ENCODE data around the gene UROS. TPM values are rescaled to one million over a fixed set of nuclear protein-coding genes. Genes with fewer than 3 reads are reported as not detected.

UROS gene
- polyA plus RNA-seq, 1 of the 3 experiments (the other 2 are of a cell fraction) = 49.2 TPM

DNA sequence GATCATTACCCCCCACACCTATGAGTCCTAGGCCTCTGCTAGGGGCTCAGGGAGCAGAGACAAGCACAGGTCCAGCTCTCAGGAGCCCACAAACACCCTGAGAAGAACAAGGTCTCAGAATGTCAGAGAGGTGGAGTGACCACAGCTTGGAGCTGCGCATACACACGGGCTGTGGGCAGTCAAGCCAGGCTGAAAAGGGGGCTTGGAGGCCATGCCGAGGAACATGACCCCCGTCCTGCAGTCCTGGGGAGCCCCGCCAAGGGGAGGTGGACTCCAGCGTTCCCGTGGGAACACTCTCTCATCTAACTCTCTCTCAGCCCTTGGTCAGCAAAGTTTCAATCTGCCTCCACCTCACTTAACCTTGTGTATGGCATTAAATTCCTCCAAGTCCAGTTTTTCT lies 39.6 kb downstream of the UROS start:
- Histone ChIP-seq H3K4me1 (ENCODE audit: control insufficient read depth in 1 of 2, insufficient read depth in 2 of 2, low read depth in 1 of 2, low read length in 1 of 2) (no peaks in the 10 kb centered on the region), H3K27me3 (ENCODE audit: insufficient read depth) (no peaks in the 10 kb centered on the region), H3K9me2 (no peaks in the 10 kb centered on the region), H2AFZ (ENCODE audit: low read depth) (no peak overlapping the region), H3F3A (replicated peaks; ENCODE audit: insufficient read depth) (no peaks in the 10 kb centered on the region), H3K4me2 (no peak overlapping the region), H3K9ac (no peak overlapping the region), H3K9me3 (no peaks in the 10 kb centered on the region), H3K27ac (ENCODE audit: low read depth in 2 of 2, low read length in 1 of 2) (no peak overlapping the region), H4K20me1 (ENCODE audit: insufficient read depth) (no peaks in the 10 kb centered on the region), H3K4me3 (ENCODE audit: low read depth in 2 of 2, low read length in 1 of 2) (no peak overlapping the region), H3K36me3 (replicated peaks in 1 of 2; ENCODE audit: control insufficient read depth in 1 of 2, insufficient read depth in 2 of 2, low read length in 1 of 2) (peaks cover 0 to under 1% of the 10 kb centered on the region in 2 experiments), H3K79me2 (ENCODE audit: insufficient read depth) (no peaks in the 10 kb centered on the region)
- no peak for DNase-seq
- CTCF ChIA-PET = no interaction called here
- POLR2A ChIA-PET = no interaction called here
- TF ChIP-seq TEAD4 (IDR thresholded peaks at IDR 0.05; ENCODE audit: borderline replicate concordance, insufficient read depth) (no peak), MEF2A (IDR thresholded peaks at IDR 0.05; ENCODE audit: borderline replicate concordance, low read depth) (no peak), TCF12 (IDR thresholded peaks at IDR 0.05) (no peak), FOSL2 (IDR thresholded peaks at IDR 0.05; ENCODE audit: borderline replicate concordance, low read depth) (no peak), YY1 (IDR thresholded peaks at IDR 0.05; ENCODE audit: low read depth) (no peak), RFX5 (IDR thresholded peaks at IDR 0.05; ENCODE audit: low read length) (no peak), EZH2phosphoT487 (IDR thresholded peaks at IDR 0.05; ENCODE audit: borderline replicate concordance, low read depth) (no peak), RAD21 (IDR thresholded peaks at IDR 0.05; ENCODE audit: low read length) (no peak)
- TF ChIP-seq, protein P1, sequence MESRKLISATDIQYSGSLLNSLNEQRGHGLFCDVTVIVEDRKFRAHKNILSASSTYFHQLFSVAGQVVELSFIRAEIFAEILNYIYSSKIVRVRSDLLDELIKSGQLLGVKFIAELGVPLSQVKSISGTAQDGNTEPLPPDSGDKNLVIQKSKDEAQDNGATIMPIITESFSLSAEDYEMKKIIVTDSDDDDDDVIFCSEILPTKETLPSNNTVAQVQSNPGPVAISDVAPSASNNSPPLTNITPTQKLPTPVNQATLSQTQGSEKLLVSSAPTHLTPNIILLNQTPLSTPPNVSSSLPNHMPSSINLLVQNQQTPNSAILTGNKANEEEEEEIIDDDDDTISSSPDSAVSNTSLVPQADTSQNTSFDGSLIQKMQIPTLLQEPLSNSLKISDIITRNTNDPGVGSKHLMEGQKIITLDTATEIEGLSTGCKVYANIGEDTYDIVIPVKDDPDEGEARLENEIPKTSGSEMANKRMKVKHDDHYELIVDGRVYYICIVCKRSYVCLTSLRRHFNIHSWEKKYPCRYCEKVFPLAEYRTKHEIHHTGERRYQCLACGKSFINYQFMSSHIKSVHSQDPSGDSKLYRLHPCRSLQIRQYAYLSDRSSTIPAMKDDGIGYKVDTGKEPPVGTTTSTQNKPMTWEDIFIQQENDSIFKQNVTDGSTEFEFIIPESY (IDR thresholded peaks at IDR 0.05; ENCODE audit: borderline replicate concordance, low read depth) = no peak
- 94% methylated on average over 7 of the region's 7 CpGs for WGBS (ENCODE audit: low lambda C conversion rate)

GRCh38 chr10:125782616-125783015 lies 40.4 kb downstream of the UROS start:
- H2AFZ ChIP-seq (ENCODE audit: low read depth) = no peak overlapping the region
- H3K9me3 ChIP-seq = no peaks in the 10 kb centered on the region
- no peak for TF ChIP-seq TAF1 (IDR thresholded peaks at IDR 0.05; ENCODE audit: borderline replicate concordance, low read depth, low read length)
- TF ChIP-seq, protein P2, sequence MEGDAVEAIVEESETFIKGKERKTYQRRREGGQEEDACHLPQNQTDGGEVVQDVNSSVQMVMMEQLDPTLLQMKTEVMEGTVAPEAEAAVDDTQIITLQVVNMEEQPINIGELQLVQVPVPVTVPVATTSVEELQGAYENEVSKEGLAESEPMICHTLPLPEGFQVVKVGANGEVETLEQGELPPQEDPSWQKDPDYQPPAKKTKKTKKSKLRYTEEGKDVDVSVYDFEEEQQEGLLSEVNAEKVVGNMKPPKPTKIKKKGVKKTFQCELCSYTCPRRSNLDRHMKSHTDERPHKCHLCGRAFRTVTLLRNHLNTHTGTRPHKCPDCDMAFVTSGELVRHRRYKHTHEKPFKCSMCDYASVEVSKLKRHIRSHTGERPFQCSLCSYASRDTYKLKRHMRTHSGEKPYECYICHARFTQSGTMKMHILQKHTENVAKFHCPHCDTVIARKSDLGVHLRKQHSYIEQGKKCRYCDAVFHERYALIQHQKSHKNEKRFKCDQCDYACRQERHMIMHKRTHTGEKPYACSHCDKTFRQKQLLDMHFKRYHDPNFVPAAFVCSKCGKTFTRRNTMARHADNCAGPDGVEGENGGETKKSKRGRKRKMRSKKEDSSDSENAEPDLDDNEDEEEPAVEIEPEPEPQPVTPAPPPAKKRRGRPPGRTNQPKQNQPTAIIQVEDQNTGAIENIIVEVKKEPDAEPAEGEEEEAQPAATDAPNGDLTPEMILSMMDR (IDR thresholded peaks at IDR 0.05) = no peak
- no peak for TF ChIP-seq YY1 (IDR thresholded peaks at IDR 0.05; ENCODE audit: low read depth)
- no peak for TF ChIP-seq SMC3 (IDR thresholded peaks at IDR 0.05; ENCODE audit: low read depth, low read length)
- H3F3A ChIP-seq (replicated peaks; ENCODE audit: insufficient read depth) = no peaks in the 10 kb centered on the region
- no peak for DNase-seq
- no peaks in the 10 kb centered on the region for H3K36me3 ChIP-seq (replicated peaks in 1 of 2; ENCODE audit: control insufficient read depth in 1 of 2, insufficient read depth in 2 of 2, low read length in 1 of 2)
- no peaks in the 10 kb centered on the region for H3K4me1 ChIP-seq (ENCODE audit: control insufficient read depth in 1 of 2, insufficient read depth in 2 of 2, low read depth in 1 of 2, low read length in 1 of 2)
- H3K4me3 ChIP-seq (ENCODE audit: low read depth in 2 of 2, low read length in 1 of 2) = no peak overlapping the region
- ChIA-PET CTCF (no interaction called here), POLR2A (no interaction called here)
- no peaks in the 10 kb centered on the region for H4K20me1 ChIP-seq (ENCODE audit: insufficient read depth)
- H3K27me3 ChIP-seq (ENCODE audit: insufficient read depth) = no peaks in the 10 kb centered on the region
- no peak overlapping the region for H3K9ac ChIP-seq
- no peak overlapping the region for H3K27ac ChIP-seq (ENCODE audit: low read depth in 2 of 2, low read length in 1 of 2)
- no peaks in the 10 kb centered on the region for H3K9me2 ChIP-seq
- 81% methylated on average over 5 of the region's 11 CpGs for WGBS (ENCODE audit: low lambda C conversion rate)
- no peaks in the 10 kb centered on the region for H3K79me2 ChIP-seq (ENCODE audit: insufficient read depth)
- H3K4me2 ChIP-seq = no peak overlapping the region
